Measurements from ENCODE around the gene ZNF407. TPM values are rescaled to one million over a fixed set of nuclear protein-coding genes. Genes with fewer than 3 reads are reported as not detected.
A peak's percentile ranks its signal among the peaks of the same experiment; 100 is the strongest.

ZNF407 gene
- total and polyA plus RNA-seq, 2 of the 13 experiments (the other 11 are each of a cell fraction or from before 2014, with no cell fraction given), result 2.3 to 8.7 TPM

DNA sequence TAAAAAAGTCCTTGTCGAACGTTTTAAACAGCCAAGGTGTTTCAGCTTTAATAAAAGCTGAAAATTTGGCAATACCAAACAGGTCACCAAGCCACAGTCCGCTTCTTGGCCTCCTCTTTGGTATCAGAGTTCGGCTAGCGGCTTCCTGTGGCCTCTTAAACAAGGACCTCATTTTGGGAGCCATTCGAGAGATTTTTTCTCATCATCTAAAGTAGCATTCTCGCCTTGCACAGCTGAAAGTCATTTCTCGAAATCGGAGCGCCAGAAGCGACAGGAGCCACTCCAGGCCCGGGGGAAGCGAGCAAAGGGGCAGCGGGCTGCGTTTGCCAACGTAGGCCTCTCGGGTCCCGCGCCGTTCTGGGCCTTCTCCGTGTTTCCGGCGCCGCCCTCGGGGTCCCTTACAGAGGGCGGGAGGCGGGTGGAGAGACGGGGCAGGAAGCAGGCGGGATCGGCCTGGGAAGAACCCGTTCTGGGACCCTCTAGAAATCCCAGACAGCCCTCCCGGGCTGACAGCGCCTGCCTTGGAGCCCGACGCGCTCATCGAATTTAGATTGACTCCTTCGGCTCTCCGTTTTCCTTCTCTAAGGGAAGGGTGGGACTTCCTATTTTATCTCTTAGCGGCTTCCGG is 522 bp upstream of the ZNF407 start (continued):
- TF ChIP-seq SALL1 (CRISPR knock-in tag; IDR thresholded peaks at IDR 0.05) (peak; percentile 30; the same call in 1 of the 2 replicates), ZNF343 (CRISPR knock-in tag; IDR thresholded peaks at IDR 0.05) (0 out of 2 replicates have a peak, but pooled peaks have one; percentile 16), REXO4 (CRISPR knock-in tag; IDR thresholded peaks at IDR 0.05; ENCODE audit: borderline replicate concordance) (no peak), ZNF607 (CRISPR knock-in tag; IDR thresholded peaks at IDR 0.05; ENCODE audit: borderline replicate concordance) (no peak), GLI4 (CRISPR knock-in tag; IDR thresholded peaks at IDR 0.05; ENCODE audit: borderline replicate concordance) (no peak), ZNF230 (CRISPR knock-in tag; IDR thresholded peaks at IDR 0.05) (0 out of 2 replicates have a peak, but pooled peaks have one; percentile 43), SUZ12 (IDR thresholded peaks at IDR 0.05; ENCODE audit: low read depth, low read length) (no peak), PAF1 (CRISPR knock-in tag; IDR thresholded peaks at IDR 0.05) (no peak), RFXAP (CRISPR knock-in tag; IDR thresholded peaks at IDR 0.05; ENCODE audit: borderline replicate concordance) (no peak; the same call in 1 of the 2 replicates), YEATS4 (CRISPR knock-in tag; IDR thresholded peaks at IDR 0.05; ENCODE audit: borderline replicate concordance) (peak; percentile 52; the same call in 1 of the 2 replicates), GABPB1 (CRISPR knock-in tag; IDR thresholded peaks at IDR 0.05) (no peak; the same call in 1 of the 2 replicates), ZNF782 (CRISPR knock-in tag; IDR thresholded peaks at IDR 0.05; ENCODE audit: borderline replicate concordance) (no peak), CCDC6 (CRISPR knock-in tag; IDR thresholded peaks at IDR 0.05) (no peak; the same call in 1 of the 2 replicates), NCOR1 (IDR thresholded peaks at IDR 0.05; ENCODE audit: borderline replicate concordance, low read length) (no peak), ZNF83 (CRISPR knock-in tag; IDR thresholded peaks at IDR 0.05; ENCODE audit: borderline replicate concordance) (no peak), ZNF263 (CRISPR knock-in tag; IDR thresholded peaks at IDR 0.05) (0 out of 2 replicates have a peak, but pooled peaks have one; percentile 22)
- TF ChIP-seq, protein P1, sequence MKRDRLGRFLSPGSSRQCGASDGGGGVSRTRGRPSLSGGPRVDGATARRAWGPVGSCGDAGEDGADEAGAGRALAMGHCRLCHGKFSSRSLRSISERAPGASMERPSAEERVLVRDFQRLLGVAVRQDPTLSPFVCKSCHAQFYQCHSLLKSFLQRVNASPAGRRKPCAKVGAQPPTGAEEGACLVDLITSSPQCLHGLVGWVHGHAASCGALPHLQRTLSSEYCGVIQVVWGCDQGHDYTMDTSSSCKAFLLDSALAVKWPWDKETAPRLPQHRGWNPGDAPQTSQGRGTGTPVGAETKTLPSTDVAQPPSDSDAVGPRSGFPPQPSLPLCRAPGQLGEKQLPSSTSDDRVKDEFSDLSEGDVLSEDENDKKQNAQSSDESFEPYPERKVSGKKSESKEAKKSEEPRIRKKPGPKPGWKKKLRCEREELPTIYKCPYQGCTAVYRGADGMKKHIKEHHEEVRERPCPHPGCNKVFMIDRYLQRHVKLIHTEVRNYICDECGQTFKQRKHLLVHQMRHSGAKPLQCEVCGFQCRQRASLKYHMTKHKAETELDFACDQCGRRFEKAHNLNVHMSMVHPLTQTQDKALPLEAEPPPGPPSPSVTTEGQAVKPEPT (CRISPR knock-in tag; IDR thresholded peaks at IDR 0.05; ENCODE audit: low read depth), result no peak; the same call in 1 of the 2 replicates
- TF ChIP-seq, protein P2, sequence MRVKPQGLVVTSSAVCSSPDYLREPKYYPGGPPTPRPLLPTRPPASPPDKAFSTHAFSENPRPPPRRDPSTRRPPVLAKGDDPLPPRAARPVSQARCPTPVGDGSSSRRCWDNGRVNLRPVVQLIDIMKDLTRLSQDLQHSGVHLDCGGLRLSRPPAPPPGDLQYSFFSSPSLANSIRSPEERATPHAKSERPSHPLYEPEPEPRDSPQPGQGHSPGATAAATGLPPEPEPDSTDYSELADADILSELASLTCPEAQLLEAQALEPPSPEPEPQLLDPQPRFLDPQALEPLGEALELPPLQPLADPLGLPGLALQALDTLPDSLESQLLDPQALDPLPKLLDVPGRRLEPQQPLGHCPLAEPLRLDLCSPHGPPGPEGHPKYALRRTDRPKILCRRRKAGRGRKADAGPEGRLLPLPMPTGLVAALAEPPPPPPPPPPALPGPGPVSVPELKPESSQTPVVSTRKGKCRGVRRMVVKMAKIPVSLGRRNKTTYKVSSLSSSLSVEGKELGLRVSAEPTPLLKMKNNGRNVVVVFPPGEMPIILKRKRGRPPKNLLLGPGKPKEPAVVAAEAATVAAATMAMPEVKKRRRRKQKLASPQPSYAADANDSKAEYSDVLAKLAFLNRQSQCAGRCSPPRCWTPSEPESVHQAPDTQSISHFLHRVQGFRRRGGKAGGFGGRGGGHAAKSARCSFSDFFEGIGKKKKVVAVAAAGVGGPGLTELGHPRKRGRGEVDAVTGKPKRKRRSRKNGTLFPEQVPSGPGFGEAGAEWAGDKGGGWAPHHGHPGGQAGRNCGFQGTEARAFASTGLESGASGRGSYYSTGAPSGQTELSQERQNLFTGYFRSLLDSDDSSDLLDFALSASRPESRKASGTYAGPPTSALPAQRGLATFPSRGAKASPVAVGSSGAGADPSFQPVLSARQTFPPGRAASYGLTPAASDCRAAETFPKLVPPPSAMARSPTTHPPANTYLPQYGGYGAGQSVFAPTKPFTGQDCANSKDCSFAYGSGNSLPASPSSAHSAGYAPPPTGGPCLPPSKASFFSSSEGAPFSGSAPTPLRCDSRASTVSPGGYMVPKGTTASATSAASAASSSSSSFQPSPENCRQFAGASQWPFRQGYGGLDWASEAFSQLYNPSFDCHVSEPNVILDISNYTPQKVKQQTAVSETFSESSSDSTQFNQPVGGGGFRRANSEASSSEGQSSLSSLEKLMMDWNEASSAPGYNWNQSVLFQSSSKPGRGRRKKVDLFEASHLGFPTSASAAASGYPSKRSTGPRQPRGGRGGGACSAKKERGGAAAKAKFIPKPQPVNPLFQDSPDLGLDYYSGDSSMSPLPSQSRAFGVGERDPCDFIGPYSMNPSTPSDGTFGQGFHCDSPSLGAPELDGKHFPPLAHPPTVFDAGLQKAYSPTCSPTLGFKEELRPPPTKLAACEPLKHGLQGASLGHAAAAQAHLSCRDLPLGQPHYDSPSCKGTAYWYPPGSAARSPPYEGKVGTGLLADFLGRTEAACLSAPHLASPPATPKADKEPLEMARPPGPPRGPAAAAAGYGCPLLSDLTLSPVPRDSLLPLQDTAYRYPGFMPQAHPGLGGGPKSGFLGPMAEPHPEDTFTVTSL (CRISPR knock-in tag; IDR thresholded peaks at IDR 0.05; ENCODE audit: borderline replicate concordance), result peak; percentile 52; the same call in 1 of the 2 replicates
- TF ChIP-seq, protein P3, sequence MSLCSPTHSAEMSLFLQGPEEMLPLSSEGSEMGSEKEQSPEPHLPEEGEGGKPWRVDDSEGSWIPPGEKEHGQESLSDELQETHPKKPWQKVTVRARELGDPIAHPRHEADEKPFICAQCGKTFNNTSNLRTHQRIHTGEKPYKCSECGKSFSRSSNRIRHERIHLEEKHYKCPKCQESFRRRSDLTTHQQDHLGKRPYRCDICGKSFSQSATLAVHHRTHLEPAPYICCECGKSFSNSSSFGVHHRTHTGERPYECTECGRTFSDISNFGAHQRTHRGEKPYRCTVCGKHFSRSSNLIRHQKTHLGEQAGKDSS (CRISPR knock-in tag; IDR thresholded peaks at IDR 0.05; ENCODE audit: borderline replicate concordance, low read depth), result peak; percentile 60; the same call in 1 of the 2 replicates
- TF ChIP-seq, protein P4, sequence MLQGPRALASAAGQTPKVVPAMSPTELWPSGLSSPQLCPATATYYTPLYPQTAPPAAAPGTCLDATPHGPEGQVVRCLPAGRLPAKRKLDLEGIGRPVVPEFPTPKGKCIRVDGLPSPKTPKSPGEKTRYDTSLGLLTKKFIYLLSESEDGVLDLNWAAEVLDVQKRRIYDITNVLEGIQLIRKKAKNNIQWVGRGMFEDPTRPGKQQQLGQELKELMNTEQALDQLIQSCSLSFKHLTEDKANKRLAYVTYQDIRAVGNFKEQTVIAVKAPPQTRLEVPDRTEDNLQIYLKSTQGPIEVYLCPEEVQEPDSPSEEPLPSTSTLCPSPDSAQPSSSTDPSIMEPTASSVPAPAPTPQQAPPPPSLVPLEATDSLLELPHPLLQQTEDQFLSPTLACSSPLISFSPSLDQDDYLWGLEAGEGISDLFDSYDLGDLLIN (CRISPR knock-in tag; IDR thresholded peaks at IDR 0.05; ENCODE audit: borderline replicate concordance), result no peak
